GM06990 (cell line): ENCODE data around the gene ZBTB7C.
"Not testable (repeated sequence)": the region's sequence is repeated elsewhere in the genome, so short reads cannot be mapped to it uniquely, and the experiment has no call there.

Experiments
- DNase-seq: peaks from one replicate; pipeline ENCODE4 v3.0.0-alpha.2; 2011; ENCODE audit not compliant: insufficient read length; ENCODE audit errors: extremely low read depth
- H3K27me3 ChIP-seq: replicated peaks from 2 replicates; pipeline ENCODE4 v1.6.0; 2011; ENCODE audit warnings: low read length; ENCODE audit not compliant: control insufficient read depth, insufficient read depth
- H3K36me3 ChIP-seq: 2 replicates; pipeline ENCODE4 v1.5.1; 2011; ENCODE audit warnings: low read length; ENCODE audit not compliant: control insufficient read depth, insufficient read depth
- H3K4me3 ChIP-seq: replicated peaks from 2 replicates; pipeline ENCODE4 v1.5.1; 2011; ENCODE audit warnings: low read depth, mild to moderate bottlenecking, control low read depth, low read length
- CTCF ChIP-seq: IDR thresholded peaks from 2 replicates; pipeline ENCODE4 v1.5.1; 2011; ENCODE audit warnings: low read length, control low read depth, mild to moderate bottlenecking, inconsistent platforms; ENCODE audit not compliant: insufficient read depth, poor library complexity, severe bottlenecking

ZBTB7C gene

GRCh38 chr18:48441405-48441881, 32.3 kb upstream of the ZBTB7C start:
- no peak for DNase-seq
- H3K4me3 ChIP-seq: no peak overlapping the region
- H3K36me3 ChIP-seq: no peaks in the 10 kb centered on the region
- no peak for TF ChIP-seq CTCF
- H3K27me3 ChIP-seq: peaks cover 2% of the 10 kb centered on the region

GRCh38 chr18:48440924-48441323, 31.7 kb upstream of the ZBTB7C start:
- Histone ChIP-seq H3K36me3 (no peaks in the 10 kb centered on the region), H3K4me3 (no peak overlapping the region), H3K27me3 (peaks cover 2% of the 10 kb centered on the region)
- DNase-seq: no peak
- TF ChIP-seq CTCF: no peak

GRCh38 chr18:48436907-48437306, 27.7 kb upstream of the ZBTB7C start:
- no peak for DNase-seq
- no peaks in the 10 kb centered on the region for H3K36me3 ChIP-seq
- no peaks in the 10 kb centered on the region; the same call in 1 of the 2 replicates for H3K27me3 ChIP-seq
- H3K4me3 ChIP-seq: no peak overlapping the region
- no peak for TF ChIP-seq CTCF

GRCh38 chr18:48434382-48434781, 25.2 kb upstream of the ZBTB7C start:
- H3K4me3 ChIP-seq, H3K27me3 ChIP-seq, H3K36me3 ChIP-seq, DNase-seq: not testable (repeated sequence)

- Histone ChIP-seq H3K36me3 (no peaks in the 10 kb centered on the region), H3K27me3 (no peaks in the 10 kb centered on the region; the same call in 1 of the 2 replicates), H3K4me3 (no peak overlapping the region)
- DNase-seq: no peak
- TF ChIP-seq CTCF: no peak
Measured at GRCh38 chr18:48433541-48433940, 24.4 kb upstream of the ZBTB7C start.

GRCh38 chr18:48430150-48430549, 21.0 kb upstream of the ZBTB7C start:
- H3K27me3 ChIP-seq: no peaks in the 10 kb centered on the region; the same call in 1 of the 2 replicates
- H3K4me3 ChIP-seq: no peak overlapping the region
- no peak for TF ChIP-seq CTCF
- no peak for DNase-seq
- H3K36me3 ChIP-seq: no peaks in the 10 kb centered on the region
